HEK293 (cell line): ENCODE results near the gene EEFSEC.

Source experiments
- CTCF ChIA-PET: fragments of 350-600 bp; formaldehyde crosslinking; extraction: SDS; loops from one replicate; lab custom pipeline; 2021; ENCODE audit warnings: antibody characterized with exemption; lab: Yijun Ruan, JAX
- POLR2A ChIA-PET: fragments of 300-600 bp; formaldehyde crosslinking; extraction: SDS; loops from one replicate; lab custom pipeline; 2020; ENCODE audit warnings: antibody characterized with exemption, inconsistent platforms; lab: Yijun Ruan, JAX
- H3K27ac ChIP-seq: fragments of 200-500 bp; sonication (Bioruptor generic); 2 replicates; pipeline ENCODE4 v1.5.1; 2014; ENCODE audit warnings: low read depth, low read length, control low read depth, inconsistent platforms; ENCODE audit errors: extremely low read depth
- H3K36me3 ChIP-seq, 2 experiments: fragments of 200-500 bp in 1 of 2; sonication (Bioruptor generic) in 1 of 2; 1 replicate in 1 of 2; 2 replicates in 1 of 2; pipeline ENCODE4 v1.5.1; 2014 to 2017; ENCODE audit warnings: inconsistent platforms in 2 of 2, low read length in 2 of 2; ENCODE audit not compliant: control insufficient read depth in 2 of 2, insufficient read depth in 1 of 2
- H3K4me1 ChIP-seq: fragments of 200-500 bp; sonication (Bioruptor generic); 2 replicates; pipeline ENCODE4 v1.5.1; 2014; ENCODE audit warnings: mild to moderate bottlenecking, low read length, inconsistent platforms; ENCODE audit not compliant: control insufficient read depth, insufficient read depth
- H3K4me3 ChIP-seq: 2 replicates; pipeline ENCODE4 v1.5.1; 2011; ENCODE audit warnings: low read depth, mild to moderate bottlenecking, control low read depth, low read length, moderate library complexity
- H3K9me3 ChIP-seq: fragments of 200-500 bp; sonication (Bioruptor generic); 2 replicates; pipeline ENCODE4 v1.5.1; 2014; ENCODE audit warnings: low read depth, low read length, inconsistent platforms; ENCODE audit not compliant: control insufficient read depth, insufficient read depth
- GLI4 ChIP-seq: fragments of 450-650 bp; formaldehyde crosslinking; IDR thresholded peaks from 2 replicates; pipeline ENCODE4 v1.5.1; 2016; ENCODE audit warnings: missing biosample characterization, missing genetic modification characterization
- ZBTB48 ChIP-seq: fragments of 450-650 bp; formaldehyde crosslinking; IDR thresholded peaks from 2 replicates; pipeline ENCODE4 v1.5.1; 2016; ENCODE audit warnings: missing biosample characterization, missing genetic modification characterization
- ZNF114 ChIP-seq: fragments of 450-650 bp; formaldehyde crosslinking; IDR thresholded peaks from 2 replicates; pipeline ENCODE4 v1.5.0; 2017; ENCODE audit warnings: missing biosample characterization, missing genetic modification characterization
- ZNF132 ChIP-seq: fragments of 450-650 bp; formaldehyde crosslinking; IDR thresholded peaks from 2 replicates; pipeline ENCODE4 v1.5.1; 2017; ENCODE audit warnings: missing biosample characterization, missing genetic modification characterization, borderline replicate concordance
- ZNF174 ChIP-seq: fragments of 450-650 bp; formaldehyde crosslinking; IDR thresholded peaks from 2 replicates; pipeline ENCODE4 v1.5.0; 2017; ENCODE audit warnings: missing biosample characterization, mild to moderate bottlenecking, missing genetic modification characterization
- ZNF221 ChIP-seq: fragments of 450-650 bp; formaldehyde crosslinking; IDR thresholded peaks from 2 replicates; pipeline ENCODE4 v1.5.1; 2017; ENCODE audit warnings: missing biosample characterization, missing genetic modification characterization, borderline replicate concordance
- ZNF302 ChIP-seq: fragments of 450-650 bp; formaldehyde crosslinking; IDR thresholded peaks from 2 replicates; pipeline ENCODE4 v1.5.1; 2016; ENCODE audit warnings: missing biosample characterization, missing genetic modification characterization, low read depth
- ZNF335 ChIP-seq: fragments of 450-650 bp; formaldehyde crosslinking; conservative IDR thresholded peaks from 2 replicates; pipeline ENCODE4 v1.5.1; 2016; ENCODE audit warnings: missing biosample characterization, missing genetic modification characterization
- ZNF660 ChIP-seq: fragments of 450-650 bp; IDR thresholded peaks from 2 replicates; pipeline ENCODE4 v1.5.1; 2018; ENCODE audit warnings: missing biosample characterization, mild to moderate bottlenecking, missing genetic modification characterization
- ZNF785 ChIP-seq: fragments of 450-650 bp; formaldehyde crosslinking; IDR thresholded peaks from 2 replicates; pipeline ENCODE4 v1.5.1; 2016; ENCODE audit warnings: missing biosample characterization, missing genetic modification characterization
- TF ChIP-seq, protein P1 (sequence below): fragments of 450-650 bp; formaldehyde crosslinking; IDR thresholded peaks from 2 replicates; pipeline ENCODE4 v1.5.1; 2016; ENCODE audit warnings: missing biosample characterization, missing genetic modification characterization, borderline replicate concordance
- TF ChIP-seq, protein P2 (sequence below): fragments of 450-650 bp; formaldehyde crosslinking; IDR thresholded peaks from 2 replicates; pipeline ENCODE4 v1.5.1; 2016; ENCODE audit warnings: missing biosample characterization, missing genetic modification characterization
- TF ChIP-seq, protein P3 (sequence below): fragments of 450-650 bp; formaldehyde crosslinking; IDR thresholded peaks from 2 replicates; pipeline ENCODE4 v1.5.1; 2016; ENCODE audit warnings: missing biosample characterization, missing genetic modification characterization
- TF ChIP-seq, protein P4 (sequence below): fragments of 450-650 bp; formaldehyde crosslinking; IDR thresholded peaks from 2 replicates; pipeline ENCODE4 v1.5.1; 2016; ENCODE audit warnings: missing biosample characterization, missing genetic modification characterization
- TF ChIP-seq, protein P5 (sequence below): fragments of 450-650 bp; formaldehyde crosslinking; IDR thresholded peaks from 2 replicates; pipeline ENCODE4 v1.5.1; 2017; ENCODE audit warnings: missing biosample characterization, missing genetic modification characterization
- TF ChIP-seq, protein P6 (sequence below): fragments of 450-650 bp; IDR thresholded peaks from 2 replicates; pipeline ENCODE4 v1.5.1; 2018; ENCODE audit warnings: missing biosample characterization, mild to moderate bottlenecking, missing genetic modification characterization
- TF ChIP-seq, protein P7 (sequence below): fragments of 450-650 bp; formaldehyde crosslinking; IDR thresholded peaks from 2 replicates; pipeline ENCODE4 v1.5.1; 2016; ENCODE audit warnings: missing biosample characterization, missing genetic modification characterization

The EEFSEC gene

DNA sequence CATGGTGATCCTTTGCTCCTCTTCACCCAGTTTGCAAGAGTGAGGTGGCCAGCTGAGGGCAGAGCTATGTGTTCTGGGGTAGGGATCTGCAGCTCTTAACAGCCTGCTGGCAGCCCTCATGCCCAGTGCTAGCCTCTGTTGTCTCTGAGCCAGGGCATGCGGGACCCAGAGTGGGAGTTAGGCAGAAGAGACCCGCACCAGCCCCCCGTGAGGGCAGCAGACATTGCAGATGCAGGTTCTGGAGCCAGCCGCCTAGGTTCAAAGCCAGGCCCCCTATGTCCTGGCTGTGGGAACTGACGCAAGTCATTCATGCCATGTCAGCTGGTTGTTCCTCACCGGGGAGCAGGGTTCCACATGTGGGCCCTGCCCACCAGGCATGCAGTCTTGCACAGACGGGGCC is 238.7 kb downstream of the EEFSEC start (continued):
- TF ChIP-seq, protein P1, sequence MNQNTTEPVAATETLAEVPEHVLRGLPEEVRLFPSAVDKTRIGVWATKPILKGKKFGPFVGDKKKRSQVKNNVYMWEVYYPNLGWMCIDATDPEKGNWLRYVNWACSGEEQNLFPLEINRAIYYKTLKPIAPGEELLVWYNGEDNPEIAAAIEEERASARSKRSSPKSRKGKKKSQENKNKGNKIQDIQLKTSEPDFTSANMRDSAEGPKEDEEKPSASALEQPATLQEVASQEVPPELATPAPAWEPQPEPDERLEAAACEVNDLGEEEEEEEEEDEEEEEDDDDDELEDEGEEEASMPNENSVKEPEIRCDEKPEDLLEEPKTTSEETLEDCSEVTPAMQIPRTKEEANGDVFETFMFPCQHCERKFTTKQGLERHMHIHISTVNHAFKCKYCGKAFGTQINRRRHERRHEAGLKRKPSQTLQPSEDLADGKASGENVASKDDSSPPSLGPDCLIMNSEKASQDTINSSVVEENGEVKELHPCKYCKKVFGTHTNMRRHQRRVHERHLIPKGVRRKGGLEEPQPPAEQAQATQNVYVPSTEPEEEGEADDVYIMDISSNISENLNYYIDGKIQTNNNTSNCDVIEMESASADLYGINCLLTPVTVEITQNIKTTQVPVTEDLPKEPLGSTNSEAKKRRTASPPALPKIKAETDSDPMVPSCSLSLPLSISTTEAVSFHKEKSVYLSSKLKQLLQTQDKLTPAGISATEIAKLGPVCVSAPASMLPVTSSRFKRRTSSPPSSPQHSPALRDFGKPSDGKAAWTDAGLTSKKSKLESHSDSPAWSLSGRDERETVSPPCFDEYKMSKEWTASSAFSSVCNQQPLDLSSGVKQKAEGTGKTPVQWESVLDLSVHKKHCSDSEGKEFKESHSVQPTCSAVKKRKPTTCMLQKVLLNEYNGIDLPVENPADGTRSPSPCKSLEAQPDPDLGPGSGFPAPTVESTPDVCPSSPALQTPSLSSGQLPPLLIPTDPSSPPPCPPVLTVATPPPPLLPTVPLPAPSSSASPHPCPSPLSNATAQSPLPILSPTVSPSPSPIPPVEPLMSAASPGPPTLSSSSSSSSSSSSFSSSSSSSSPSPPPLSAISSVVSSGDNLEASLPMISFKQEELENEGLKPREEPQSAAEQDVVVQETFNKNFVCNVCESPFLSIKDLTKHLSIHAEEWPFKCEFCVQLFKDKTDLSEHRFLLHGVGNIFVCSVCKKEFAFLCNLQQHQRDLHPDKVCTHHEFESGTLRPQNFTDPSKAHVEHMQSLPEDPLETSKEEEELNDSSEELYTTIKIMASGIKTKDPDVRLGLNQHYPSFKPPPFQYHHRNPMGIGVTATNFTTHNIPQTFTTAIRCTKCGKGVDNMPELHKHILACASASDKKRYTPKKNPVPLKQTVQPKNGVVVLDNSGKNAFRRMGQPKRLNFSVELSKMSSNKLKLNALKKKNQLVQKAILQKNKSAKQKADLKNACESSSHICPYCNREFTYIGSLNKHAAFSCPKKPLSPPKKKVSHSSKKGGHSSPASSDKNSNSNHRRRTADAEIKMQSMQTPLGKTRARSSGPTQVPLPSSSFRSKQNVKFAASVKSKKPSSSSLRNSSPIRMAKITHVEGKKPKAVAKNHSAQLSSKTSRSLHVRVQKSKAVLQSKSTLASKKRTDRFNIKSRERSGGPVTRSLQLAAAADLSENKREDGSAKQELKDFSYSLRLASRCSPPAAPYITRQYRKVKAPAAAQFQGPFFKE (tag by site-specific recombination): no peak
- TF ChIP-seq ZBTB48 (tag by site-specific recombination) (no peak), ZNF335 (tag by site-specific recombination) (no peak), ZNF174 (no peak)
- TF ChIP-seq, protein P2, sequence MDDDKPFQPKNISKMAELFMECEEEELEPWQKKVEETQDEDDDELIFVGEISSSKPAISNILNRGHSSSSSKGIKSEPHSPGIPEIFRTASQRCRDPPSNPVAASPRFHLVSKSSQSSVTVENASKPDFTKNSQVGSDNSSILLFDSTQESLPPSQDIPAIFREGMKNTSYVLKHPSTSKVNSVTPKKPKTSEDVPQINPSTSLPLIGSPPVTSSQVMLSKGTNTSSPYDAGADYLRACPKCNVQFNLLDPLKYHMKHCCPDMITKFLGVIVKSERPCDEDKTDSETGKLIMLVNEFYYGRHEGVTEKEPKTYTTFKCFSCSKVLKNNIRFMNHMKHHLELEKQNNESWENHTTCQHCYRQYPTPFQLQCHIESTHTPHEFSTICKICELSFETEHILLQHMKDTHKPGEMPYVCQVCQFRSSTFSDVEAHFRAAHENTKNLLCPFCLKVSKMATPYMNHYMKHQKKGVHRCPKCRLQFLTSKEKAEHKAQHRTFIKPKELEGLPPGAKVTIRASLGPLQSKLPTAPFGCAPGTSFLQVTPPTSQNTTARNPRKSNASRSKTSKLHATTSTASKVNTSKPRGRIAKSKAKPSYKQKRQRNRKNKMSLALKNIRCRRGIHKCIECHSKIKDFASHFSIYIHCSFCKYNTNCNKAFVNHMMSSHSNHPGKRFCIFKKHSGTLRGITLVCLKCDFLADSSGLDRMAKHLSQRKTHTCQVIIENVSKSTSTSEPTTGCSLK: no peak
- TF ChIP-seq, protein P3, sequence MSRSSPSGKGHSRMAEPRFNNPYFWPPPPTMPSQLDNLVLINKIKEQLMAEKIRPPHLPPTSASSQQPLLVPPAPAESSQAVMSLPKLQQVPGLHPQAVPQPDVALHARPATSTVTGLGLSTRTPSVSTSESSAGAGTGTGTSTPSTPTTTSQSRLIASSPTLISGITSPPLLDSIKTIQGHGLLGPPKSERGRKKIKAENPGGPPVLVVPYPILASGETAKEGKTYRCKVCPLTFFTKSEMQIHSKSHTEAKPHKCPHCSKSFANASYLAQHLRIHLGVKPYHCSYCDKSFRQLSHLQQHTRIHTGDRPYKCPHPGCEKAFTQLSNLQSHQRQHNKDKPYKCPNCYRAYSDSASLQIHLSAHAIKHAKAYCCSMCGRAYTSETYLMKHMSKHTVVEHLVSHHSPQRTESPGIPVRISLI: no peak
- TF ChIP-seq, protein P4, sequence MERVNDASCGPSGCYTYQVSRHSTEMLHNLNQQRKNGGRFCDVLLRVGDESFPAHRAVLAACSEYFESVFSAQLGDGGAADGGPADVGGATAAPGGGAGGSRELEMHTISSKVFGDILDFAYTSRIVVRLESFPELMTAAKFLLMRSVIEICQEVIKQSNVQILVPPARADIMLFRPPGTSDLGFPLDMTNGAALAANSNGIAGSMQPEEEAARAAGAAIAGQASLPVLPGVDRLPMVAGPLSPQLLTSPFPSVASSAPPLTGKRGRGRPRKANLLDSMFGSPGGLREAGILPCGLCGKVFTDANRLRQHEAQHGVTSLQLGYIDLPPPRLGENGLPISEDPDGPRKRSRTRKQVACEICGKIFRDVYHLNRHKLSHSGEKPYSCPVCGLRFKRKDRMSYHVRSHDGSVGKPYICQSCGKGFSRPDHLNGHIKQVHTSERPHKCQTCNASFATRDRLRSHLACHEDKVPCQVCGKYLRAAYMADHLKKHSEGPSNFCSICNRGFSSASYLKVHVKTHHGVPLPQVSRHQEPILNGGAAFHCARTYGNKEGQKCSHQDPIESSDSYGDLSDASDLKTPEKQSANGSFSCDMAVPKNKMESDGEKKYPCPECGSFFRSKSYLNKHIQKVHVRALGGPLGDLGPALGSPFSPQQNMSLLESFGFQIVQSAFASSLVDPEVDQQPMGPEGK: no peak
- TF ChIP-seq, all 188 proteins: peak for 0

DNA sequence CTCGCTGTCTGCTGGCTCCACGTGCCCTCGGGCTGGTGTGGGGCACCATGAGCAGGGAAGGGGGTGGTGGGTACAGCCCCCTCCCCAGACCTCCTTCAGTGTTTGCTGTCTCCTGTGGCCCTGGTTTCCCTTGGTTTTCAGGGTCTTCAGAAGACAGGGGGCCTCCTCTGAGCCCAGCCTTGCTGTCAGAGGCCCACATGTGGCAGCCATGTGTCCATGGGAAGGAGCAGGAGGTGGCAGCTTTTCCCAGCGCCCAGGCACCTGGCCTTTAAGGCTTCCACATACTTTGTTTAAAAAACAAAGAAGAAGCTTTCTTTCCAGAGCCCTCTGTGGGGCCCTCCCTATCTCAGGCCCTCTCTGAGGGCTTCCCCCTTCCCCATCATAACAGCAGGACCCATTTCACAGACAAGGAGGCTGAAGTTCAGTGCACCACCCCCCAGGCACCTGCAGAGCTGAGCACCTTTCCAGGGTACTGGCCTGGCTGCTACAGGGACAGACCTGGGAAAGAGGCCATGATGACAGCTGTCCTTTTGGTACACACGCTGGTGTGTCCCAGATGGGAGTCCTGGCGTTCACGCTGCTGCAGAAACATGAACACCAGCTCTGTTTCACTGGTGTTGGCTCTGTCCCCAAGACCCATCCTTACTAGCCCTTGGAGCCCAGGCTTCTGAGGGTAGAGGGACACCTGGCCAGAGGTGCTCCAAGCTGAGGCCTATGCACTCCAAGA is 239.7 kb downstream of the EEFSEC start:
- POLR2A ChIA-PET: no interaction called here
- Histone ChIP-seq H3K27ac (no peak overlapping the region), H3K4me3 (no peak overlapping the region), H3K36me3 (no peaks in the 10 kb centered on the region), H3K9me3 (no peaks in the 10 kb centered on the region), H3K4me1 (no peaks in the 10 kb centered on the region)
- CTCF ChIA-PET: no interaction called here
- TF ChIP-seq, protein P5, sequence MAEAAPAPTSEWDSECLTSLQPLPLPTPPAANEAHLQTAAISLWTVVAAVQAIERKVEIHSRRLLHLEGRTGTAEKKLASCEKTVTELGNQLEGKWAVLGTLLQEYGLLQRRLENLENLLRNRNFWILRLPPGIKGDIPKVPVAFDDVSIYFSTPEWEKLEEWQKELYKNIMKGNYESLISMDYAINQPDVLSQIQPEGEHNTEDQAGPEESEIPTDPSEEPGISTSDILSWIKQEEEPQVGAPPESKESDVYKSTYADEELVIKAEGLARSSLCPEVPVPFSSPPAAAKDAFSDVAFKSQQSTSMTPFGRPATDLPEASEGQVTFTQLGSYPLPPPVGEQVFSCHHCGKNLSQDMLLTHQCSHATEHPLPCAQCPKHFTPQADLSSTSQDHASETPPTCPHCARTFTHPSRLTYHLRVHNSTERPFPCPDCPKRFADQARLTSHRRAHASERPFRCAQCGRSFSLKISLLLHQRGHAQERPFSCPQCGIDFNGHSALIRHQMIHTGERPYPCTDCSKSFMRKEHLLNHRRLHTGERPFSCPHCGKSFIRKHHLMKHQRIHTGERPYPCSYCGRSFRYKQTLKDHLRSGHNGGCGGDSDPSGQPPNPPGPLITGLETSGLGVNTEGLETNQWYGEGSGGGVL (tag by site-specific recombination): no peak
- TF ChIP-seq ZNF221 (no peak), ZNF660 (tag by site-specific recombination) (no peak), ZNF785 (tag by site-specific recombination) (no peak), ZNF114 (tag by site-specific recombination) (no peak), ZNF302 (tag by site-specific recombination) (no peak), GLI4 (no peak), ZNF132 (tag by site-specific recombination) (no peak)
- TF ChIP-seq, protein P6, sequence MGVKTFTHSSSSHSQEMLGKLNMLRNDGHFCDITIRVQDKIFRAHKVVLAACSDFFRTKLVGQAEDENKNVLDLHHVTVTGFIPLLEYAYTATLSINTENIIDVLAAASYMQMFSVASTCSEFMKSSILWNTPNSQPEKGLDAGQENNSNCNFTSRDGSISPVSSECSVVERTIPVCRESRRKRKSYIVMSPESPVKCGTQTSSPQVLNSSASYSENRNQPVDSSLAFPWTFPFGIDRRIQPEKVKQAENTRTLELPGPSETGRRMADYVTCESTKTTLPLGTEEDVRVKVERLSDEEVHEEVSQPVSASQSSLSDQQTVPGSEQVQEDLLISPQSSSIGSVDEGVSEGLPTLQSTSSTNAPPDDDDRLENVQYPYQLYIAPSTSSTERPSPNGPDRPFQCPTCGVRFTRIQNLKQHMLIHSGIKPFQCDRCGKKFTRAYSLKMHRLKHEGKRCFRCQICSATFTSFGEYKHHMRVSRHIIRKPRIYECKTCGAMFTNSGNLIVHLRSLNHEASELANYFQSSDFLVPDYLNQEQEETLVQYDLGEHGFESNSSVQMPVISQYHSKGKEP (tag by site-specific recombination): no peak
- TF ChIP-seq, protein P7, sequence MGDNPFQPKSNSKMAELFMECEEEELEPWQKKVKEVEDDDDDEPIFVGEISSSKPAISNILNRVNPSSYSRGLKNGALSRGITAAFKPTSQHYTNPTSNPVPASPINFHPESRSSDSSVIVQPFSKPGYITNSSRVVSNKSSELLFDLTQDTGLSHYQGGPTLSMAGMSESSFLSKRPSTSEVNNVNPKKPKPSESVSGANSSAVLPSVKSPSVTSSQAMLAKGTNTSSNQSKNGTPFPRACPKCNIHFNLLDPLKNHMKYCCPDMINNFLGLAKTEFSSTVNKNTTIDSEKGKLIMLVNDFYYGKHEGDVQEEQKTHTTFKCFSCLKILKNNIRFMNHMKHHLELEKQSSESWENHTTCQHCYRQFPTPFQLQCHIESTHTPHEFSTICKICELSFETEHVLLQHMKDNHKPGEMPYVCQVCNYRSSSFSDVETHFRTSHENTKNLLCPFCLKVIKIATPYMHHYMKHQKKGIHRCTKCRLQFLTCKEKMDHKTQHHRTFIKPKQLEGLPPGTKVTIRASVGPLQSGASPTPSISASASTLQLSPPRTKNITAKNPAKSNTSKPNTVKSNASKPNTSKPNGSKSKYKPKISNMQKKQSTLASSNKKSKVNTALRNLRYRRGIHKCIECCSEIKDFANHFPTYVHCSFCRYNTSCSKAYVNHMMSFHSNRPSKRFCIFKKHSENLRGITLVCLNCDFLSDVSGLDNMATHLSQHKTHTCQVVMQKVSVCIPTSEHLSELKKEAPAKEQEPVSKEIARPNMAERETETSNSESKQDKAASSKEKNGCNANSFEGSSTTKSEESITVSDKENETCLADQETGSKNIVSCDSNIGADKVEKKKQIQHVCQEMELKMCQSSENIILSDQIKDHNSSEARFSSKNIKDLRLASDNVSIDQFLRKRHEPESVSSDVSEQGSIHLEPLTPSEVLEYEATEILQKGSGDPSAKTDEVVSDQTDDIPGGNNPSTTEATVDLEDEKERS (tag by site-specific recombination): no peak
